ENCODE data around the gene SOX5.

GRCh38 chr12:23504043-23504442 is 445.4 kb downstream of the SOX5 start:
- TF ChIP-seq CTCF (IDR thresholded peaks at IDR 0.05) (no peak), POLR2A (IDR thresholded peaks at IDR 0.05) (no peak)
